ENCODE measurements around the gene KIFAP3. TPM values are rescaled to one million over a fixed set of nuclear protein-coding genes. Genes with fewer than 3 reads are reported as not detected.
A peak's percentile ranks its signal among the peaks of the same experiment; 100 is the strongest.

KIFAP3 gene
- 2.2 to 2.4 TPM (median 2.3 TPM) in 3 replicates for total RNA-seq (2021)
- Bru-seq, nascent RNA: percentile 36 among the genes with signal in this experiment
- long read RNA-seq, experiment 1, transcript KIFAP3-201 (20 exons, 2,957 nt): major isoform, 19 of 21 reads
- long read RNA-seq, experiment 1, partial matches to known transcripts: 2 of 21 reads
- long read RNA-seq, experiment 1, other reads (novel, unspliced or antisense): 0 of 21 reads
- long read RNA-seq, experiment 2, partial matches to known transcripts: 2 of 3 reads
- long read RNA-seq, experiment 2, other reads (novel, unspliced or antisense): 1 of 3 reads
- long read RNA-seq, experiment 3, transcript KIFAP3-201 (20 exons, 2,957 nt): major isoform, 6 of 6 reads
- long read RNA-seq, experiment 3, partial matches to known transcripts: 0 of 6 reads
- long read RNA-seq, experiment 3, other reads (novel, unspliced or antisense): 0 of 6 reads

DNA sequence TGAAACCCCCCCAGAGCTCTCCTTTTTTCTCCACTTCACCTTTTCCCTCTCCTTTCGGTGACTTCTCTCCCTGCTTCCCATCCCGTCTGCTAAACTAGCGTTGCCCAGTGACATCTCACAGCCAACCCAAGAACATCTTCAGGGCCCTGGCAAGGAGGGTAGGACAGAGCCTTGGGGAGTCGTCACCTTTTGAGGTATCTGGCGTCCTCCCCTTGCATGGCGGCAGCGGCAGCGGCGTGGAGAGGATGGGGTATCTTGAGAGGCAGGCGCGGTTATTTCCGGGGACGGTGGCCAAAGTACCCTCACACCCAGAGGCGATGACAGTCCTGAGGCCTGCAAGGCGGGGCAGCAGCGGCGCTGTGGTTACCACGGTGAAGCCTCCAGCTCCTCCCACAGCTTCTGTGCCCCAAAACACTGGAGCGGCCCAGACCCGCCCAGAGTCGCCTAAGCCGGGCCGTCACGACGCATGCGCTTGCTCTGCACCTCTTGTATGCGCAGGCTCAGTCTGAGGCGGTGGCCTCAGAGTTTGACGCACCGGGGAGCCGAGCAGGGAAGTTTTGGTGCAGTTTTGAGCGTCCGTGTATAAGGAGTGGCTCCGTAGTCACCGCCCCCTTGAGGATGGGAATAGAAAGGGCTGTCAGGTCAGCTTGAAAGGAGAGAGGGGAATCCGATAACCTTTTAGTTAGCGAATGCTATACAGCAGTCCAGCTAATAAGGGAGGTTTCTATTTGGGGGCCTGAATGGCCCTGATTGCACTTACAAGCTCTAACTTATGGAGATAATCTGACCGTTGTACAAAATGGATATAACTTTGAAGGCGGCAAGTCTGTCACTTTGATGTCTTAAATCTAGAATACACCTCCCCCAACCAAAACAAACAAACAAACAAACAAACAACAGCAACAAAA lies at the start of gene KIFAP3:
Gene KIFAP3 (minus strand): TSS at position 446 of the 908 bp plus-strand sequence. CDS start 228 bp downstream, at position 218.
- Mint-ChIP-seq H3K9me3 (peaks cover 21% of the 10 kb centered on the region), H3K4me1 (peaks cover 9% of the 10 kb centered on the region), H3K4me3 (peak within 1 kb of the TSS; percentile 81), H3K27ac (peak within 1 kb of the TSS; percentile 90), H3K36me3 (peaks cover 3% of the 10 kb centered on the region), H3K27me3 (ENCODE audit: low read depth) (no peaks in the 10 kb centered on the region; the same call in none of the 2 replicates)
- TF ChIP-seq FOXK1 (CRISPR knock-in tag; IDR thresholded peaks at IDR 0.05) (peak; percentile 45; the same call in 1 of the 2 replicates), JUN (CRISPR knock-in tag; IDR thresholded peaks at IDR 0.05) (no peak), SOX15 (CRISPR knock-in tag; IDR thresholded peaks at IDR 0.05) (no peak), E2F1 (CRISPR knock-in tag; IDR thresholded peaks at IDR 0.05) (no peak), SP1 (CRISPR knock-in tag; conservative IDR thresholded peaks at IDR 0.05) (peak; percentile 69), RORB (CRISPR knock-in tag; IDR thresholded peaks at IDR 0.05) (no peak), GABPB1 (CRISPR knock-in tag; IDR thresholded peaks at IDR 0.05) (peak; percentile 13; the same call in 1 of the 2 replicates)
- ATAC-seq (peak; percentile 99), DNase-seq (ENCODE audit: low spot score) (peak; percentile 97)
- ChIA-PET CTCF (interaction anchor here (0.5 to 1.4 kb wide), 11 partner anchors 11 to 816 kb away, joined by 3 to 7 read pairs (median 3); partner anchors contain the start of gene NTMT2), POLR2A (interaction anchor here (0.8 kb wide), 1 partner anchor 181 kb away, joined by 3 read pairs; the partner anchor contains the start of gene SCYL3)

- Mint-ChIP-seq H3K9me3 (peaks cover 7% of the 10 kb centered on the region), H3K36me3 (no peaks in the 10 kb centered on the region), H3K4me3 (no peak overlapping the region), H3K27me3 (ENCODE audit: low read depth) (no peaks in the 10 kb centered on the region), H3K4me1 (peaks cover 6% of the 10 kb centered on the region), H3K27ac (no peak overlapping the region)
- ATAC-seq (no peak), DNase-seq (ENCODE audit: low spot score) (no peak)
- no peak for TF ChIP-seq CREB1 (CRISPR knock-in tag; IDR thresholded peaks at IDR 0.05)
- CTCF ChIA-PET: no interaction called here
- POLR2A ChIA-PET: no interaction called here
Observed at GRCh38 chr1:170122366-170122765, 47.9 kb upstream of the KIFAP3 start.

- ChIA-PET POLR2A (no interaction called here), CTCF (no interaction called here)
- H3K4me1 Mint-ChIP-seq: no peaks in the 10 kb centered on the region
- H3K4me3 Mint-ChIP-seq: no peak overlapping the region
- DNase-seq (ENCODE audit: low spot score) (no peak), ATAC-seq (no peak)
- H3K9me3 Mint-ChIP-seq: peaks cover 45% of the 10 kb centered on the region
- peaks cover 17% of the 10 kb centered on the region for H3K36me3 Mint-ChIP-seq
- H3K27me3 Mint-ChIP-seq (ENCODE audit: low read depth): no peaks in the 10 kb centered on the region; the same call in 1 of the 2 replicates
- H3K27ac Mint-ChIP-seq: no peak overlapping the region
- TF ChIP-seq ZNF121 (CRISPR knock-in tag; IDR thresholded peaks at IDR 0.05): no peak
- no peak for TF ChIP-seq E2F1 (CRISPR knock-in tag; IDR thresholded peaks at IDR 0.05)
- TF ChIP-seq, protein P1, sequence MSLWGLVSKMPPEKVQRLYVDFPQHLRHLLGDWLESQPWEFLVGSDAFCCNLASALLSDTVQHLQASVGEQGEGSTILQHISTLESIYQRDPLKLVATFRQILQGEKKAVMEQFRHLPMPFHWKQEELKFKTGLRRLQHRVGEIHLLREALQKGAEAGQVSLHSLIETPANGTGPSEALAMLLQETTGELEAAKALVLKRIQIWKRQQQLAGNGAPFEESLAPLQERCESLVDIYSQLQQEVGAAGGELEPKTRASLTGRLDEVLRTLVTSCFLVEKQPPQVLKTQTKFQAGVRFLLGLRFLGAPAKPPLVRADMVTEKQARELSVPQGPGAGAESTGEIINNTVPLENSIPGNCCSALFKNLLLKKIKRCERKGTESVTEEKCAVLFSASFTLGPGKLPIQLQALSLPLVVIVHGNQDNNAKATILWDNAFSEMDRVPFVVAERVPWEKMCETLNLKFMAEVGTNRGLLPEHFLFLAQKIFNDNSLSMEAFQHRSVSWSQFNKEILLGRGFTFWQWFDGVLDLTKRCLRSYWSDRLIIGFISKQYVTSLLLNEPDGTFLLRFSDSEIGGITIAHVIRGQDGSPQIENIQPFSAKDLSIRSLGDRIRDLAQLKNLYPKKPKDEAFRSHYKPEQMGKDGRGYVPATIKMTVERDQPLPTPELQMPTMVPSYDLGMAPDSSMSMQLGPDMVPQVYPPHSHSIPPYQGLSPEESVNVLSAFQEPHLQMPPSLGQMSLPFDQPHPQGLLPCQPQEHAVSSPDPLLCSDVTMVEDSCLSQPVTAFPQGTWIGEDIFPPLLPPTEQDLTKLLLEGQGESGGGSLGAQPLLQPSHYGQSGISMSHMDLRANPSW (CRISPR knock-in tag; conservative IDR thresholded peaks at IDR 0.05; ENCODE audit: low read depth): no peak
- no peak for TF ChIP-seq NR1H2 (CRISPR knock-in tag; IDR thresholded peaks at IDR 0.05)
- no peak for TF ChIP-seq ZNF263 (CRISPR knock-in tag; IDR thresholded peaks at IDR 0.05; ENCODE audit: low read depth)
- TF ChIP-seq TEAD1 (CRISPR knock-in tag; IDR thresholded peaks at IDR 0.05): no peak
- TF ChIP-seq, protein P2, sequence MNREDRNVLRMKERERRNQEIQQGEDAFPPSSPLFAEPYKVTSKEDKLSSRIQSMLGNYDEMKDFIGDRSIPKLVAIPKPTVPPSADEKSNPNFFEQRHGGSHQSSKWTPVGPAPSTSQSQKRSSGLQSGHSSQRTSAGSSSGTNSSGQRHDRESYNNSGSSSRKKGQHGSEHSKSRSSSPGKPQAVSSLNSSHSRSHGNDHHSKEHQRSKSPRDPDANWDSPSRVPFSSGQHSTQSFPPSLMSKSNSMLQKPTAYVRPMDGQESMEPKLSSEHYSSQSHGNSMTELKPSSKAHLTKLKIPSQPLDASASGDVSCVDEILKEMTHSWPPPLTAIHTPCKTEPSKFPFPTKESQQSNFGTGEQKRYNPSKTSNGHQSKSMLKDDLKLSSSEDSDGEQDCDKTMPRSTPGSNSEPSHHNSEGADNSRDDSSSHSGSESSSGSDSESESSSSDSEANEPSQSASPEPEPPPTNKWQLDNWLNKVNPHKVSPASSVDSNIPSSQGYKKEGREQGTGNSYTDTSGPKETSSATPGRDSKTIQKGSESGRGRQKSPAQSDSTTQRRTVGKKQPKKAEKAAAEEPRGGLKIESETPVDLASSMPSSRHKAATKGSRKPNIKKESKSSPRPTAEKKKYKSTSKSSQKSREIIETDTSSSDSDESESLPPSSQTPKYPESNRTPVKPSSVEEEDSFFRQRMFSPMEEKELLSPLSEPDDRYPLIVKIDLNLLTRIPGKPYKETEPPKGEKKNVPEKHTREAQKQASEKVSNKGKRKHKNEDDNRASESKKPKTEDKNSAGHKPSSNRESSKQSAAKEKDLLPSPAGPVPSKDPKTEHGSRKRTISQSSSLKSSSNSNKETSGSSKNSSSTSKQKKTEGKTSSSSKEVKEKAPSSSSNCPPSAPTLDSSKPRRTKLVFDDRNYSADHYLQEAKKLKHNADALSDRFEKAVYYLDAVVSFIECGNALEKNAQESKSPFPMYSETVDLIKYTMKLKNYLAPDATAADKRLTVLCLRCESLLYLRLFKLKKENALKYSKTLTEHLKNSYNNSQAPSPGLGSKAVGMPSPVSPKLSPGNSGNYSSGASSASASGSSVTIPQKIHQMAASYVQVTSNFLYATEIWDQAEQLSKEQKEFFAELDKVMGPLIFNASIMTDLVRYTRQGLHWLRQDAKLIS (CRISPR knock-in tag; IDR thresholded peaks at IDR 0.05; ENCODE audit: borderline replicate concordance): no peak
- TF ChIP-seq SMAD3 (CRISPR knock-in tag; IDR thresholded peaks at IDR 0.05; ENCODE audit: borderline replicate concordance): no peak
- no peak for TF ChIP-seq ATF2 (CRISPR knock-in tag; IDR thresholded peaks at IDR 0.05; ENCODE audit: borderline replicate concordance, low read depth)
- TF ChIP-seq GTF2I (CRISPR knock-in tag; conservative IDR thresholded peaks at IDR 0.05): no peak
Observed at GRCh38 chr1:170114906-170115305, 40.4 kb upstream of the KIFAP3 start.

All from WTC11 (cell line).